ENCODE results near the gene RRM1.

The RRM1 gene

GRCh38 chr11:4074266-4074665 lies 20.3 kb upstream of the RRM1 start:
- H3K4me3 ChIP-seq (ENCODE audit: low read depth, low read length), result no peak overlapping the region
- TF ChIP-seq, protein P1, sequence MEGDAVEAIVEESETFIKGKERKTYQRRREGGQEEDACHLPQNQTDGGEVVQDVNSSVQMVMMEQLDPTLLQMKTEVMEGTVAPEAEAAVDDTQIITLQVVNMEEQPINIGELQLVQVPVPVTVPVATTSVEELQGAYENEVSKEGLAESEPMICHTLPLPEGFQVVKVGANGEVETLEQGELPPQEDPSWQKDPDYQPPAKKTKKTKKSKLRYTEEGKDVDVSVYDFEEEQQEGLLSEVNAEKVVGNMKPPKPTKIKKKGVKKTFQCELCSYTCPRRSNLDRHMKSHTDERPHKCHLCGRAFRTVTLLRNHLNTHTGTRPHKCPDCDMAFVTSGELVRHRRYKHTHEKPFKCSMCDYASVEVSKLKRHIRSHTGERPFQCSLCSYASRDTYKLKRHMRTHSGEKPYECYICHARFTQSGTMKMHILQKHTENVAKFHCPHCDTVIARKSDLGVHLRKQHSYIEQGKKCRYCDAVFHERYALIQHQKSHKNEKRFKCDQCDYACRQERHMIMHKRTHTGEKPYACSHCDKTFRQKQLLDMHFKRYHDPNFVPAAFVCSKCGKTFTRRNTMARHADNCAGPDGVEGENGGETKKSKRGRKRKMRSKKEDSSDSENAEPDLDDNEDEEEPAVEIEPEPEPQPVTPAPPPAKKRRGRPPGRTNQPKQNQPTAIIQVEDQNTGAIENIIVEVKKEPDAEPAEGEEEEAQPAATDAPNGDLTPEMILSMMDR (IDR thresholded peaks at IDR 0.05; ENCODE audit: insufficient read depth, low read depth, low read length, missing control alignments), result no peak
- no peak for DNase-seq (ENCODE audit: low read depth)

DNA sequence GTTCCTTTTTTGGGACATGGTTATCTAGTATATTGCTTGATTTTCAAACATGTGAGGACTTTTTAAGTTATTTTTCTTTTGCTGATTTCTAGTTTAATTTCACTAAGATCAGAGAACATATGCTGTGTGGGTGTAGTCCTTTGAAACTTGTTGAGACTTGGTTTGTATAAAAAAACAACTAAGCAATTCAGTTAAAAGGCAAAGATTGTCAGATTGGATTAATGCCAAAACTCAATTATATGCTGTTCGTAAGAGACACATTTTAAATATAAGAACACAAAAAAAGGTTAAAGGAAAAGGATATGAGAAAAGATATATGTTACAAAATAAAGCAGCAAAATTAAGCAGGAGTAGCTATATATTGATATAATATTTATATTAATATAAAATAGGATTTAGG lies 17.8 kb upstream of the RRM1 start:
- DNase-seq (ENCODE audit: low read depth), result no peak
- TF ChIP-seq, protein P1 (IDR thresholded peaks at IDR 0.05; ENCODE audit: insufficient read depth, low read depth, low read length, missing control alignments), result no peak

DNA sequence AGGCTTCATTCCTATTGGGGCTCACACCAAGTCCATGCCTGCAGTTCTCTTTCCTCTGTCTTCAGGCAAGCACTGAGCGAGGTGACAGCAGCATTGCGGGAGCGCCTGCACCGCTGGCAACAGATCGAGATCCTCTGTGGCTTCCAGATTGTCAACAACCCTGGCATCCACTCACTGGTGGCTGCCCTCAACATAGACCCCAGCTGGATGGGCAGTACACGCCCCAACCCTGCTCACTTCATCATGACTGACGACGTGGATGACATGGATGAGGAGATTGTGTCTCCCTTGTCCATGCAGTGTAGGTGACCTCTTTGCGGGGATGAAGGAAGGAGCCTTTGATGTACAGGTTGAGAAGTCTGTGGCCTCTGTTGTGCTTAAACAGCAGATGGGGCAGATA lies 11.4 kb upstream of the RRM1 start:
- TF ChIP-seq, protein P1 (IDR thresholded peaks at IDR 0.05; ENCODE audit: insufficient read depth, low read depth, low read length, missing control alignments), result no peak
- no peak overlapping the region for H3K4me3 ChIP-seq (ENCODE audit: low read depth, low read length)
- DNase-seq (ENCODE audit: low read depth), result no peak

More for the DNA sequence above, 17.8 kb upstream of the RRM1 start:
- H3K4me3 ChIP-seq (ENCODE audit: low read depth, low read length), result no peak overlapping the region

GRCh38 chr11:4084406-4085125 lies 10.0 kb upstream of the RRM1 start:
- no peak for DNase-seq (ENCODE audit: low read depth)
- H3K4me3 ChIP-seq (ENCODE audit: low read depth, low read length), result no peak overlapping the region
- TF ChIP-seq, protein P1 (IDR thresholded peaks at IDR 0.05; ENCODE audit: insufficient read depth, low read depth, low read length, missing control alignments), result no peak

DNA sequence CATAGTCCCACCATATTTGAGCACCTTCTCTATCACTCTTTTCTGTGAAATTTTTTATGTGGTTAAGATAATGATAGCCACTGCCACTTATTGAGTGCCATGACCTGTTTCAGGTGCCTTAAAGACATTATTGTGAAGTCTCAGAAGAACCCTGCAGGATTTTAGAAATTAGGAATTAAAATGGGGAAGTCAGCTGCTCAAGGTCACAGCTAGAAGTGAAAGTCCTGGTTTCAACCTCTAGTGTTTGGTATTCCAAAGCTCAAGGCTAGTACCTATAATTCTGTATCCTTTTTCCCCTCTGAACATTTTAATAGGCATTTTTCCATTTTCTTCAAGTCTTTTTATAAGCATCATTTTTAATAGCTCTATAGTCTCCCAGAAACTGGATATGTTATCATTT lies 9.0 kb upstream of the RRM1 start:
- TF ChIP-seq, protein P1 (IDR thresholded peaks at IDR 0.05; ENCODE audit: insufficient read depth, low read depth, low read length, missing control alignments), result no peak
- DNase-seq (ENCODE audit: low read depth), result no peak
- H3K4me3 ChIP-seq (ENCODE audit: low read depth, low read length), result no peak overlapping the region

DNA sequence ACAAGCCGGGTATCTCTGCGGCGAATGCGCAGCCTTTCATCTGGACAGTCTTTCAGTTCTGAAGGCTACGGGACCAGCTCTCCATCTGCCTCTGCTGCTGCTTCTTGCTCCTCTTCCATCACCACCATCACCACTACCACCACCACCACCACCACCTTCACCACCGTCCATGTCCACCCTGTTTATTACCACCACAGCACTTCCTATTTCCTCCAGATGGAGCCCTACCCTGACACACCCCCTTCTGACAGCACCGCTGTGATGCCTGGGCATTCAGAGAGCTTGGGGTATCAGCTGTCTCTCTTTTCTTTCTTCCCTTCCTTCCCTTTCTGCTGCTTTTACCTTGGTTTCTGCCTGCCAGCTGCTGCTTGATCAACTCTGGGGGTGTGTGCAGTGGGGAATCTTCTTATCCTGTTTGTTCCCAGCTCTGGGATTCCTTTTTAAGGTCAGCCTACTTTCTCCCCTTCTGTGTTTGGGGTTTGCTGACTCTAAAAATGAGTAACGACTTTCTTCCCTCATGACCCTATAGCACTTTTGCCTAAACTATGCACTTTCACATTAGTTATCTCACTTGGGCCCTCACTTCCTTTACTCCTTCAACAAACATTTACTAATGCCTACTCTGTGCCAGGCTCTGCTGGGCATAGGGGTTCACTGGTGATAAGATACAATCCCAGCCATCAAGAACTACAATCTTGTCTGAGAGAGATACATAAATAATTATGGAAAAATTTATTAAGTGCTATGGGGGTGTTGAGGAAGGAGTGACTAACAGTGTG lies 7.8 kb upstream of the RRM1 start:
- no peak for DNase-seq (ENCODE audit: low read depth)
- TF ChIP-seq, protein P1 (IDR thresholded peaks at IDR 0.05; ENCODE audit: insufficient read depth, low read depth, low read length, missing control alignments), result no peak
- no peak overlapping the region for H3K4me3 ChIP-seq (ENCODE audit: low read depth, low read length)
